Endometrial microvascular endothelial cells (primary cell): ENCODE measurements around the gene DAB1. TPM values are rescaled to one million over a fixed set of nuclear protein-coding genes. Genes with fewer than 3 reads are reported as not detected.

Experiments
- in situ Hi-C: cut with HindIII; loops from 2 replicates; pipeline ENCODE4 v1.10.0; 2017; ENCODE audit warnings: low sequenced_read_pairs, low pct_unique_long_range_greater_than_20kb; ENCODE audit errors: inconsistent ontology term
- total RNA-seq: library from RNA; depleted of rRNA; stranded (reverse); fragments of >200 nt; gene quantifications from one replicate; pipeline ENCODE4 v1.2.3, GENCODE V29; 2015; ENCODE audit errors: inconsistent ontology term

DAB1 gene
- total RNA-seq, 1 donor from 2014 or later, result not detected

- in situ Hi-C loops, result no loop called here
Observed at GRCh38 chr1:57295326-57295725, 128.5 kb downstream of the DAB1 start.

- in situ Hi-C loops, result no loop called here
Observed at GRCh38 chr1:57294177-57294576, 129.7 kb downstream of the DAB1 start.

- in situ Hi-C loops, result no loop called here
Observed at GRCh38 chr1:57293214-57293613, 130.6 kb downstream of the DAB1 start.

- in situ Hi-C loops, result no loop called here
Observed at GRCh38 chr1:57289781-57290180, 134.1 kb downstream of the DAB1 start.

GRCh38 chr1:57285992-57286391, 137.9 kb downstream of the DAB1 start:
- in situ Hi-C loops, result no loop called here

GRCh38 chr1:57282411-57282810, 141.4 kb downstream of the DAB1 start:
- in situ Hi-C loops, result no loop called here

GRCh38 chr1:57281324-57281723, 142.5 kb downstream of the DAB1 start:
- in situ Hi-C loops, result no loop called here

GRCh38 chr1:57279909-57280666, 143.8 kb downstream of the DAB1 start:
- in situ Hi-C loops, result no loop called here

- in situ Hi-C loops, result no loop called here
Observed at GRCh38 chr1:57278558-57278957, 145.3 kb downstream of the DAB1 start.

- in situ Hi-C loops, result no loop called here
Observed at GRCh38 chr1:57277681-57278080, 146.2 kb downstream of the DAB1 start.

GRCh38 chr1:57276918-57277317, 146.9 kb downstream of the DAB1 start:
- in situ Hi-C loops, result no loop called here

- in situ Hi-C loops, result no loop called here
Observed at GRCh38 chr1:57272601-57273000, 151.3 kb downstream of the DAB1 start.

- in situ Hi-C loops, result no loop called here
Observed at GRCh38 chr1:57272150-57272549, 151.7 kb downstream of the DAB1 start.

- in situ Hi-C loops, result no loop called here
Observed at GRCh38 chr1:57270927-57271698, 152.7 kb downstream of the DAB1 start.

- in situ Hi-C loops, result no loop called here
Observed at GRCh38 chr1:57269630-57270225, 154.1 kb downstream of the DAB1 start.

- in situ Hi-C loops, result no loop called here
Observed at GRCh38 chr1:57265104-57265503, 158.8 kb downstream of the DAB1 start.

GRCh38 chr1:57262472-57262871, 161.4 kb downstream of the DAB1 start:
- in situ Hi-C loops, result no loop called here

- in situ Hi-C loops, result no loop called here
Observed at GRCh38 chr1:57258557-57259325, 165.1 kb downstream of the DAB1 start.

- in situ Hi-C loops, result no loop called here
Observed at GRCh38 chr1:57255945-57256344, 167.9 kb downstream of the DAB1 start.
